ENCODE measurements around the gene METTL23. TPM values are rescaled to one million over a fixed set of nuclear protein-coding genes. Genes with fewer than 3 reads are reported as not detected.
"Not testable (repeated sequence)": the region's sequence is repeated elsewhere in the genome, so short reads cannot be mapped to it uniquely, and the experiment has no call there.

The METTL23 gene
- polyA plus RNA-seq, 1 experiment, result 54.4 TPM

GRCh38 chr17:76737082-76737675, 10.5 kb downstream of the METTL23 start, which contains the start of gene SRSF2:
SRSF2 (minus strand) TSS chr17:76737331; CDS start chr17:76737160, 171 bp downstream.
- Histone ChIP-seq H3K27me3 (ENCODE audit: control insufficient read depth, insufficient read depth, low read length) (no peaks in the 10 kb centered on the region), H3K9me3 (ENCODE audit: control insufficient read depth, insufficient read depth, low read length) (no peaks in the 10 kb centered on the region; the same call in 1 of the 2 replicates), H3K27ac (ENCODE audit: low read depth, low read length) (peak within 1 kb of the TSS; percentile 96), H3K4me3 (ENCODE audit: low read depth, low read length) (peak within 1 kb of the TSS; percentile 96)
- no peak for TF ChIP-seq CTCF (IDR thresholded peaks at IDR 0.05; ENCODE audit: low read depth, low read length)
- CTCF ChIA-PET, result interaction anchor here (0.7 kb wide), 1 partner anchor 11 kb away, joined by 3 read pairs; no protein-coding TSS in a partner anchor
- DNase-seq (ENCODE audit: low read depth, low spot score), result peak; percentile 97
- POLR2A ChIA-PET, result interaction anchor here (0.7 to 5.4 kb wide), 10 partner anchors 11 to 549 kb away, joined by 3 to 41 read pairs (median 4); partner anchors contain the start of genes JMJD6 and METTL23

GRCh38 chr17:76737676-76738467, 11.2 kb downstream of the METTL23 start, which contains the start of gene MFSD11:
MFSD11 (plus strand) TSS chr17:76738119; CDS start chr17:76738353, 234 bp downstream.
- Histone ChIP-seq H3K27me3 (ENCODE audit: control insufficient read depth, insufficient read depth, low read length) (no peaks in the 10 kb centered on the region), H3K27ac (ENCODE audit: low read depth, low read length) (peak within 1 kb of the TSS; percentile 96), H3K4me3 (ENCODE audit: low read depth, low read length) (peak within 1 kb of the TSS; percentile 96), H3K9me3 (ENCODE audit: control insufficient read depth, insufficient read depth, low read length) (no peaks in the 10 kb centered on the region; the same call in 1 of the 2 replicates)
- ChIA-PET POLR2A (interaction anchor here (0.6 to 5.4 kb wide), 9 partner anchors 11 to 548 kb away, joined by 3 to 41 read pairs (median 3); partner anchors contain the start of genes JMJD6 and METTL23), CTCF (interaction anchor here (0.9 to 1.0 kb wide), 2 partner anchors 9 to 215 kb away, joined by 3 read pairs; no protein-coding TSS in a partner anchor)
- TF ChIP-seq CTCF (IDR thresholded peaks at IDR 0.05; ENCODE audit: low read depth, low read length), result no peak
- peak; percentile 90 for DNase-seq (ENCODE audit: low read depth, low spot score)

GRCh38 chr17:76738468-76738850, 11.8 kb downstream of the METTL23 start:
- POLR2A ChIA-PET, result interaction anchor here (1.2 to 5.4 kb wide), 4 partner anchors 12 to 547 kb away, joined by 3 to 41 read pairs (median 7); partner anchors contain the start of genes JMJD6 and METTL23

GRCh38 chr17:76739568-76740115, 13.0 kb downstream of the METTL23 start:
- not testable (repeated sequence) for H3K9me3 ChIP-seq (ENCODE audit: control insufficient read depth, insufficient read depth, low read length)

More at GRCh38 chr17:76738468-76738850, 11.8 kb downstream of the METTL23 start:
- no peaks in the 10 kb centered on the region for H3K27me3 ChIP-seq (ENCODE audit: control insufficient read depth, insufficient read depth, low read length)
- peak overlapping the region; percentile 91 for H3K4me3 ChIP-seq (ENCODE audit: low read depth, low read length)
- no peaks in the 10 kb centered on the region; the same call in 1 of the 2 replicates for H3K9me3 ChIP-seq (ENCODE audit: control insufficient read depth, insufficient read depth, low read length)
- H3K27ac ChIP-seq (ENCODE audit: low read depth, low read length), result peak overlapping the region; percentile 89
- no peak for DNase-seq (ENCODE audit: low read depth, low spot score)
- no peak for TF ChIP-seq CTCF (IDR thresholded peaks at IDR 0.05; ENCODE audit: low read depth, low read length)
- CTCF ChIA-PET, result interaction anchor here (0.9 to 1.0 kb wide), 3 partner anchors 8 to 326 kb away, joined by 3 to 4 read pairs (median 3); no protein-coding TSS in a partner anchor

More at GRCh38 chr17:76739568-76740115, 13.0 kb downstream of the METTL23 start:
- not testable (repeated sequence) for H3K4me3 ChIP-seq (ENCODE audit: low read depth, low read length); H3K27me3 ChIP-seq (ENCODE audit: control insufficient read depth, insufficient read depth, low read length); DNase-seq (ENCODE audit: low read depth, low spot score); H3K27ac ChIP-seq (ENCODE audit: low read depth, low read length)
- CTCF ChIA-PET, result interaction anchor here (0.7 to 1.0 kb wide), 3 partner anchors 14 to 349 kb away, joined by 3 to 4 read pairs (median 3); no protein-coding TSS in a partner anchor
- POLR2A ChIA-PET, result interaction anchor here (0.7 to 5.4 kb wide), 2 partner anchors 13 to 68 kb away, joined by 11 to 41 read pairs; partner anchors contain the start of genes JMJD6 and METTL23

Measured in AG04450 (cell line).